ENCODE results near the gene CYSRT1.
"Not testable (repeated sequence)": the region's sequence is repeated elsewhere in the genome, so short reads cannot be mapped to it uniquely, and the experiment has no call there.

The CYSRT1 gene

GRCh38 chr9:137237759-137238726, 13.1 kb downstream of the CYSRT1 start:
- DNase-seq (ENCODE audit: low spot score): no peak

- not testable (repeated sequence) for DNase-seq (ENCODE audit: low spot score)
These were observed 14.7 kb downstream of the CYSRT1 start for GRCh38 chr9:137239541-137240200.

- DNase-seq (ENCODE audit: low spot score): peak; percentile 61
These were observed 15.4 kb downstream of the CYSRT1 start for GRCh38 chr9:137240318-137240840.

- peak; percentile 100 for DNase-seq (ENCODE audit: low spot score)
These were observed 16.0 kb downstream of the CYSRT1 start, which contains the start of gene TUBB4B for GRCh38 chr9:137240841-137241489. TSS of gene TUBB4B (plus strand) at chr9:137241287. CDS start at chr9:137241361, 74 bp downstream.

- no peak for DNase-seq (ENCODE audit: low spot score)
These were observed 16.7 kb downstream of the CYSRT1 start for GRCh38 chr9:137241490-137242268.

GRCh38 chr9:137242269-137243203, 17.6 kb downstream of the CYSRT1 start:
- no peak for DNase-seq (ENCODE audit: low spot score)

- not testable (repeated sequence) for DNase-seq (ENCODE audit: low spot score)
These were observed 18.3 kb downstream of the CYSRT1 start for GRCh38 chr9:137243266-137243625.

GRCh38 chr9:137243626-137244485, 18.9 kb downstream of the CYSRT1 start:
- no peak for DNase-seq (ENCODE audit: low spot score)

GRCh38 chr9:137244486-137245449, 19.8 kb downstream of the CYSRT1 start:
- DNase-seq (ENCODE audit: low spot score): no peak

GRCh38 chr9:137245450-137246421, 20.8 kb downstream of the CYSRT1 start:
- no peak for DNase-seq (ENCODE audit: low spot score)

- no peak for DNase-seq (ENCODE audit: low spot score)
These were observed 22.4 kb downstream of the CYSRT1 start for GRCh38 chr9:137247135-137247915.

GRCh38 chr9:137247916-137248175, 22.9 kb downstream of the CYSRT1 start:
- no peak for DNase-seq (ENCODE audit: low spot score)

- DNase-seq (ENCODE audit: low spot score): no peak
These were observed 25.6 kb downstream of the CYSRT1 start for GRCh38 chr9:137250329-137251193.

GRCh38 chr9:137251194-137251461, 26.2 kb downstream of the CYSRT1 start, which contains the start of gene STPG3:
TSS of gene STPG3 (plus strand) at chr9:137251286. CDS start at chr9:137251287, 1 bp downstream.
- DNase-seq (ENCODE audit: low spot score): no peak

- DNase-seq (ENCODE audit: low spot score): no peak
These were observed 26.7 kb downstream of the CYSRT1 start for GRCh38 chr9:137251490-137252268.

Measured in COLO829 (cell line).